A673 (cell line): ENCODE measurements around the gene PAXX. TPM values are rescaled to one million over a fixed set of nuclear protein-coding genes. Genes with fewer than 3 reads are reported as not detected.

Experiments
- BruUV-seq: library from RNA; stranded (reverse); fragments of 400-500 nt; replicated peaks from 2 replicates; lab custom pipeline; 2021; lab: Mats Ljungman, UMichigan
- CTCF ChIA-PET: fragments of 300-600 bp; sonication (Branson Sonifier 250); formaldehyde crosslinking; loops from one replicate; lab custom pipeline; 2022; ENCODE audit warnings: antibody characterized with exemption; lab: Charles Lee
- POLR2A ChIA-PET: fragments of 300-600 bp; sonication (Branson Sonifier 250); formaldehyde crosslinking; loops from one replicate; lab custom pipeline; 2022; ENCODE audit warnings: antibody characterized with exemption; ENCODE audit not compliant: low non-redundant PET; lab: Charles Lee
- DNase-seq: peaks from one replicate; pipeline ENCODE4 v3.0.0-alpha.2; 2015; ENCODE audit warnings: low spot score
- H3K27ac ChIP-seq: fragments of 200-600 bp; sonication (generic); 2 replicates; pipeline ENCODE4 v1.5.1; 2016; ENCODE audit warnings: mixed run types, low read depth, mild to moderate bottlenecking, mixed read lengths, antibody characterized with exemption, low read length; ENCODE audit not compliant: poor library complexity, severe bottlenecking
- H3K27me3 ChIP-seq: fragments of 200-600 bp; sonication (generic); replicated peaks from 2 replicates; pipeline ENCODE4 v1.6.1; 2017; ENCODE audit warnings: mixed run types, low read depth, mild to moderate bottlenecking, mixed read lengths, antibody characterized with exemption, low read length; ENCODE audit not compliant: insufficient read depth, poor library complexity
- H3K36me3 ChIP-seq: fragments of 200-600 bp; sonication (generic); 2 replicates; pipeline ENCODE4 v1.6.1; 2016; ENCODE audit warnings: mixed run types, mild to moderate bottlenecking, mixed read lengths, antibody characterized with exemption, low read length; ENCODE audit not compliant: insufficient read depth, poor library complexity, severe bottlenecking
- H3K4me1 ChIP-seq: fragments of 200-600 bp; sonication (generic); 2 replicates; pipeline ENCODE4 v1.6.1; 2017; ENCODE audit warnings: mixed run types, mild to moderate bottlenecking, mixed read lengths, antibody characterized with exemption, low read length; ENCODE audit not compliant: insufficient read depth, poor library complexity, severe bottlenecking
- H3K4me3 ChIP-seq: fragments of 200-600 bp; sonication (generic); 2 replicates; pipeline ENCODE4 v1.5.1; 2016; ENCODE audit warnings: low read depth, mixed run types, mild to moderate bottlenecking, mixed read lengths, low read length; ENCODE audit not compliant: poor library complexity, severe bottlenecking
- H3K9me3 ChIP-seq: fragments of 200-600 bp; sonication (generic); 2 replicates; pipeline ENCODE4 v1.6.1; 2016; ENCODE audit warnings: mixed run types, low read depth, mild to moderate bottlenecking, mixed read lengths, antibody characterized with exemption, low read length; ENCODE audit not compliant: poor library complexity, severe bottlenecking
- EZH2 ChIP-seq: fragments of 200-600 bp; sonication (generic); IDR thresholded peaks from 2 replicates; pipeline ENCODE4 v1.6.1; 2017; ENCODE audit warnings: borderline replicate concordance, low read depth, mild to moderate bottlenecking, mixed read lengths, antibody characterized with exemption, low read length; ENCODE audit not compliant: poor library complexity, severe bottlenecking
- intact Hi-C: fragments of 100-400 bp; cut with micrococcal nuclease; formaldehyde crosslinking; loops from one replicate; pipeline ENCODE4 v1.10.0; 2022; ENCODE audit not compliant: unreplicated experiment
- total RNA-seq: library from RNA; stranded (reverse); gene quantifications from 2 replicates; pipeline ENCODE4 v1.2.3, GENCODE V29; 2021
- TF ChIP-seq, protein P1 (sequence below): fragments of 300-800, 200-600 bp; sonication (generic); conservative IDR thresholded peaks from 2 replicates; pipeline ENCODE4 v1.5.1; 2017; ENCODE audit warnings: low read depth, mild to moderate bottlenecking, antibody characterized with exemption, low read length, moderate library complexity, mixed read lengths

The PAXX gene
- total RNA-seq, 1 experiment from 2014 or later = 91.5 TPM

DNA sequence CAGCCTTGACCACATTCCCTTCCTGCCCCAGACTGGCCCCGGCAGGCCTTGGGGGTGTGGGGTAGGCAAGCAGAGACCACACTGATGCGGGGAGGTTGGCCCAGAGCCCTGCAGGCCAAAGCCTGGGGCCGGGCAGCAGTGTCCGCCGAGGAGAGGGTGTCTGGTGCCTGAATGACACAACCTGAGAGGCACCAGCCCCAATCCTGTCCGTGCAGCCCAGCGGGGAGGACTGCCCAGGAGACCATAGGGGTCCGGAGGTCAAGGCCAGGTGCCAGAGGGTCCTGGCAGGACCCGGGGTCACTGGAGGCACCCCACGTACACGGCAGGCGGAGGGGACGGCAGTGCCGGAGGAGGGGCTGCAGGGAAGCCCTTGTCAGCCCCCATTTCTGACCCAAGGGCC is 20.5 kb upstream of the PAXX start:
- intact Hi-C loops = no loop called here
- Histone ChIP-seq H3K4me3 (no peak overlapping the region), H3K9me3 (no peaks in the 10 kb centered on the region), H3K27ac (no peak overlapping the region), H3K4me1 (no peaks in the 10 kb centered on the region), H3K36me3 (no peaks in the 10 kb centered on the region), H3K27me3 (no peaks in the 10 kb centered on the region)
- no TSS peak for BruUV-seq
- no peak for TF ChIP-seq EZH2
- TF ChIP-seq, protein P1, sequence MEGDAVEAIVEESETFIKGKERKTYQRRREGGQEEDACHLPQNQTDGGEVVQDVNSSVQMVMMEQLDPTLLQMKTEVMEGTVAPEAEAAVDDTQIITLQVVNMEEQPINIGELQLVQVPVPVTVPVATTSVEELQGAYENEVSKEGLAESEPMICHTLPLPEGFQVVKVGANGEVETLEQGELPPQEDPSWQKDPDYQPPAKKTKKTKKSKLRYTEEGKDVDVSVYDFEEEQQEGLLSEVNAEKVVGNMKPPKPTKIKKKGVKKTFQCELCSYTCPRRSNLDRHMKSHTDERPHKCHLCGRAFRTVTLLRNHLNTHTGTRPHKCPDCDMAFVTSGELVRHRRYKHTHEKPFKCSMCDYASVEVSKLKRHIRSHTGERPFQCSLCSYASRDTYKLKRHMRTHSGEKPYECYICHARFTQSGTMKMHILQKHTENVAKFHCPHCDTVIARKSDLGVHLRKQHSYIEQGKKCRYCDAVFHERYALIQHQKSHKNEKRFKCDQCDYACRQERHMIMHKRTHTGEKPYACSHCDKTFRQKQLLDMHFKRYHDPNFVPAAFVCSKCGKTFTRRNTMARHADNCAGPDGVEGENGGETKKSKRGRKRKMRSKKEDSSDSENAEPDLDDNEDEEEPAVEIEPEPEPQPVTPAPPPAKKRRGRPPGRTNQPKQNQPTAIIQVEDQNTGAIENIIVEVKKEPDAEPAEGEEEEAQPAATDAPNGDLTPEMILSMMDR = no peak
- CTCF ChIA-PET = no interaction called here
- POLR2A ChIA-PET = no interaction called here
- no peak for DNase-seq

DNA sequence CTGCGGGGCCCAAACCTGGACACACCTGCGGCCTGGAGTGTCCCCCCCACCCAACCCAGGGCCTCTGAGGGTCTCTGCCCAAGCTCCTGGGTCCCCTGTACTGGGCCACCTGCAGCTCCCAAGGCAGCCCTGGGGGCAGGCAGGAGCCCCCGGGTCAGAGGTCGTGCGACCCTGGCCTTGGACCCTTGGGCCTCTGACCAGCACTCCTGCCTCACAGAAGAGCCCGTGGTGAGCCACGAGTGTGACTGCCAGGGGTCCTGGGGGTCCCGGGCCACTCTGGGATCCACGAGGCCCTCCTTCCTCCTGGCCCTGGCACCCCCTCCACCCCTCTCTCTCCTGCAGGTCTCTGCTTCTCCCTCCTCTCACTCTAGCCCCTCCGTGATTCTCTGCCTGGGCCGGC is 19.9 kb upstream of the PAXX start:
- Histone ChIP-seq H3K36me3 (no peaks in the 10 kb centered on the region), H3K27me3 (no peaks in the 10 kb centered on the region), H3K4me1 (no peaks in the 10 kb centered on the region), H3K9me3 (no peaks in the 10 kb centered on the region), H3K27ac (no peak overlapping the region), H3K4me3 (no peak overlapping the region)
- CTCF ChIA-PET = no interaction called here
- POLR2A ChIA-PET = no interaction called here
- BruUV-seq = no TSS peak
- no peak for TF ChIP-seq EZH2
- TF ChIP-seq, protein P1 = no peak
- intact Hi-C loops = no loop called here
- DNase-seq = no peak

DNA sequence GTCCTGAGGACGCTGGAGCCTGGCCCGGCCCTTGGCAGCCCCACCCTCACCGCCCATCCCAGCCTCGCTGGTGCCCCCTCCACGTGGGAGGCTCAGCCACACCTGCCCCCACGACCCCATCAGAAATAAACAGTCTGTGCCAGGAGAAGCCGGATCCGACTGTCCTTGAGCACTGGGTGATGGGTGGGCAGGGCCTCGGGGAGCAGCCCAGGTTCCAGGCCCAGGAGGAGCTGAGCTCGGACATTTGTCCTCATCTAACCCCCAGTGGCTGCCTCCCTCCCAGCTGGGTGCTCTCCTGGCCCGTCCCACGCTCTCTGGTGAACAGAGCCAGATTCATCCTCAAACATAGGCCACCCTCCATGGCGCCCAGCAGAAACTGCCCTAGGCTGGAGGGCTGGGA is 19.5 kb upstream of the PAXX start:
- Histone ChIP-seq H3K36me3 (no peaks in the 10 kb centered on the region), H3K4me1 (no peaks in the 10 kb centered on the region), H3K9me3 (no peaks in the 10 kb centered on the region), H3K27me3 (no peaks in the 10 kb centered on the region), H3K4me3 (no peak overlapping the region), H3K27ac (no peak overlapping the region)
- TF ChIP-seq EZH2 = no peak
- TF ChIP-seq, protein P1 = no peak
- intact Hi-C loops = no loop called here
- no TSS peak for BruUV-seq
- CTCF ChIA-PET = no interaction called here
- DNase-seq = no peak
- POLR2A ChIA-PET = no interaction called here
